Measurements from ENCODE around the gene HESX1. TPM values are rescaled to one million over a fixed set of nuclear protein-coding genes. Genes with fewer than 3 reads are reported as not detected.

Gene HESX1
- total and polyA plus RNA-seq, 7 donors: 0.82 to 3.6 (median 1.4) TPM; not detected in 4

- 99 to 100% methylated on average over 1 of the region's 1 CpG for WGBS, 2 donors
- Histone ChIP-seq H3K4me3 (no peak overlapping the region), H3K4me1 (peaks cover 0 to 10% (median 2%) of the 10 kb centered on the region in 4 donors), H3K36me3 (no peaks in the 10 kb centered on the region), H3K9me3 (no peaks in the 10 kb centered on the region), H3K27ac (no peak overlapping the region), H3K27me3 (no peaks in the 10 kb centered on the region)
- no peak for TF ChIP-seq POLR2AphosphoS5 (IDR thresholded peaks at IDR 0.05)
- no peak for TF ChIP-seq EP300 (IDR thresholded peaks at IDR 0.05)
- TF ChIP-seq POLR2A (IDR thresholded peaks at IDR 0.05): no peak
- no peak for TF ChIP-seq CTCF (IDR thresholded peaks at IDR 0.05)
- DNase-seq: no peak
- intact Hi-C loops (cut with DNase I): loop anchor here (2.0 kb wide), 2 partner anchors 56 to 70 kb away; partner anchors contain the start of gene APPL1
These were observed 28.8 kb downstream of the HESX1 start for GRCh38 chr3:57170946-57171345.

GRCh38 chr3:57169872-57170623 lies 29.7 kb downstream of the HESX1 start:
- 10 to 14% methylated on average over 40 of the region's 40 CpGs for WGBS, 2 donors
- TF ChIP-seq CTCF (IDR thresholded peaks at IDR 0.05): peak; percentile 63 to 85 (median 78)
- no peak for TF ChIP-seq POLR2AphosphoS5 (IDR thresholded peaks at IDR 0.05)
- H3K4me1 ChIP-seq: peaks cover 0 to 15% (median 5%) of the 10 kb centered on the region in 4 donors
- H3K4me3 ChIP-seq: peak overlapping the region; percentile 33 to 50 (median 46)
- H3K36me3 ChIP-seq: no peaks in the 10 kb centered on the region
- intact Hi-C loops (cut with DNase I): loop anchor here (2.0 to 10.0 kb wide), 5 partner anchors 57 to 427 kb away; partner anchors contain the start of genes APPL1, ARF4 and PDE12
- H3K9me3 ChIP-seq: no peaks in the 10 kb centered on the region
- H3K27ac ChIP-seq: peak overlapping the region in 1 of 4 donors; percentile 20
- DNase-seq: peak; percentile 87
- H3K27me3 ChIP-seq: no peaks in the 10 kb centered on the region

GRCh38 chr3:57169108-57169507 lies 30.7 kb downstream of the HESX1 start:
- Histone ChIP-seq H3K9me3 (no peaks in the 10 kb centered on the region), H3K27me3 (no peaks in the 10 kb centered on the region), H3K4me3 (no peak overlapping the region), H3K4me1 (peaks cover 0 to 23% (median 6%) of the 10 kb centered on the region in 4 donors), H3K36me3 (no peaks in the 10 kb centered on the region), H3K27ac (no peak overlapping the region)
- no peak for TF ChIP-seq POLR2AphosphoS5 (IDR thresholded peaks at IDR 0.05)
- TF ChIP-seq CTCF (IDR thresholded peaks at IDR 0.05): no peak
- no peak for DNase-seq
- intact Hi-C loops (cut with DNase I): loop anchor here (5.0 to 10.0 kb wide), 3 partner anchors 172 to 428 kb away; partner anchors contain the start of genes ARF4 and PDE12
- WGBS, 2 donors: 54 to 68% methylated on average over 3 of the region's 3 CpGs

- Histone ChIP-seq H3K27me3 (no peaks in the 10 kb centered on the region), H3K9me3 (no peaks in the 10 kb centered on the region), H3K36me3 (no peaks in the 10 kb centered on the region), H3K4me1 (peaks cover 0 to 33% (median 15%) of the 10 kb centered on the region in 4 donors), H3K4me3 (no peak overlapping the region), H3K27ac (no peak overlapping the region)
- no peak for DNase-seq
- intact Hi-C loops (cut with DNase I): loop anchor here (5.0 to 10.0 kb wide), 3 partner anchors 171 to 429 kb away; partner anchors contain the start of genes ARF4 and PDE12
- 64 to 80% methylated on average over 2 of the region's 2 CpGs for WGBS, 2 donors
- TF ChIP-seq CTCF (IDR thresholded peaks at IDR 0.05): no peak
- no peak for TF ChIP-seq EP300 (IDR thresholded peaks at IDR 0.05)
- TF ChIP-seq POLR2A (IDR thresholded peaks at IDR 0.05): no peak
- no peak for TF ChIP-seq POLR2AphosphoS5 (IDR thresholded peaks at IDR 0.05)
These were observed 31.6 kb downstream of the HESX1 start for GRCh38 chr3:57168151-57168550.

Measured in sigmoid colon (tissue), 7 donors.